ENCODE results near the gene NEBL.
"Not testable (repeated sequence)": the region's sequence is repeated elsewhere in the genome, so short reads cannot be mapped to it uniquely, and the experiment has no call there.

The NEBL gene, protein sequence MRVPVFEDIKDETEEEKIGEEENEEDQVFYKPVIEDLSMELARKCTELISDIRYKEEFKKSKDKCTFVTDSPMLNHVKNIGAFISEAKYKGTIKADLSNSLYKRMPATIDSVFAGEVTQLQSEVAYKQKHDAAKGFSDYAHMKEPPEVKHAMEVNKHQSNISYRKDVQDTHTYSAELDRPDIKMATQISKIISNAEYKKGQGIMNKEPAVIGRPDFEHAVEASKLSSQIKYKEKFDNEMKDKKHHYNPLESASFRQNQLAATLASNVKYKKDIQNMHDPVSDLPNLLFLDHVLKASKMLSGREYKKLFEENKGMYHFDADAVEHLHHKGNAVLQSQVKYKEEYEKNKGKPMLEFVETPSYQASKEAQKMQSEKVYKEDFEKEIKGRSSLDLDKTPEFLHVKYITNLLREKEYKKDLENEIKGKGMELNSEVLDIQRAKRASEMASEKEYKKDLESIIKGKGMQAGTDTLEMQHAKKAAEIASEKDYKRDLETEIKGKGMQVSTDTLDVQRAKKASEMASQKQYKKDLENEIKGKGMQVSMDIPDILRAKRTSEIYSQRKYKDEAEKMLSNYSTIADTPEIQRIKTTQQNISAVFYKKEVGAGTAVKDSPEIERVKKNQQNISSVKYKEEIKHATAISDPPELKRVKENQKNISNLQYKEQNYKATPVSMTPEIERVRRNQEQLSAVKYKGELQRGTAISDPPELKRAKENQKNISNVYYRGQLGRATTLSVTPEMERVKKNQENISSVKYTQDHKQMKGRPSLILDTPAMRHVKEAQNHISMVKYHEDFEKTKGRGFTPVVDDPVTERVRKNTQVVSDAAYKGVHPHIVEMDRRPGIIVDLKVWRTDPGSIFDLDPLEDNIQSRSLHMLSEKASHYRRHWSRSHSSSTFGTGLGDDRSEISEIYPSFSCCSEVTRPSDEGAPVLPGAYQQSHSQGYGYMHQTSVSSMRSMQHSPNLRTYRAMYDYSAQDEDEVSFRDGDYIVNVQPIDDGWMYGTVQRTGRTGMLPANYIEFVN

DNA sequence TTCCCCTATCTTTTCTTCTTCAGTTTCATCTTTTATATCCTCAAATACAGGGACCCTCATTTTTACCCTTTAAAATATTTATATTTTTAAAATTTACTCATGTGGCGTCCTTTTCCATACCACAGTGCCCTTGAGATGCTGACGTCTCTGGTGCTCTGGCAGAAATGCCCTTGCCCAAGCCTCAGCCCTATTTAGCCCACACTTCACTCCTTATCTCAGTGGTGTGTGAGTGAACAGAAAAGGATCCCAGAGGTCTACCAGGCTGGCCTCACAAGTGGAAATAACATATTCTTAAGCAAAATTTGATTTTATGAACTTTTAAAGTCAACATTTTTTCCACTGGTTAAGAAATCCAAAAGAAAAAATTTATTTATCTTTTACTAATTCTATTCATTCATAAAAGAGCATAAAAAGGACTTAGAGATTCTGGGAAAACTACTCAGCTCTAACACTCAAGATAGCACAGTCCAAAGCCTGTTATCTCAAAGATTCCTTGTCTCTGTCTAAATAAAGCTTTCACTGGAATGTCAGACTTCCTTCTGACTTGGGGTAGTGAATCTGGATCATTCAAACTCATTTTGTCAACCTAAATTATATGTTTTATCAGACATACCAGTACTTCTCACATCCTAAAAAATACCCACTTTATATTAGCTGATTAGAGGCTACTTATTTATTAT, at the start of gene NEBL:
Gene NEBL (minus strand): TSS at position 166 of the 680 bp plus-strand sequence. CDS start 106 bp downstream, at position 60.
- no peak for DNase-seq

DNA sequence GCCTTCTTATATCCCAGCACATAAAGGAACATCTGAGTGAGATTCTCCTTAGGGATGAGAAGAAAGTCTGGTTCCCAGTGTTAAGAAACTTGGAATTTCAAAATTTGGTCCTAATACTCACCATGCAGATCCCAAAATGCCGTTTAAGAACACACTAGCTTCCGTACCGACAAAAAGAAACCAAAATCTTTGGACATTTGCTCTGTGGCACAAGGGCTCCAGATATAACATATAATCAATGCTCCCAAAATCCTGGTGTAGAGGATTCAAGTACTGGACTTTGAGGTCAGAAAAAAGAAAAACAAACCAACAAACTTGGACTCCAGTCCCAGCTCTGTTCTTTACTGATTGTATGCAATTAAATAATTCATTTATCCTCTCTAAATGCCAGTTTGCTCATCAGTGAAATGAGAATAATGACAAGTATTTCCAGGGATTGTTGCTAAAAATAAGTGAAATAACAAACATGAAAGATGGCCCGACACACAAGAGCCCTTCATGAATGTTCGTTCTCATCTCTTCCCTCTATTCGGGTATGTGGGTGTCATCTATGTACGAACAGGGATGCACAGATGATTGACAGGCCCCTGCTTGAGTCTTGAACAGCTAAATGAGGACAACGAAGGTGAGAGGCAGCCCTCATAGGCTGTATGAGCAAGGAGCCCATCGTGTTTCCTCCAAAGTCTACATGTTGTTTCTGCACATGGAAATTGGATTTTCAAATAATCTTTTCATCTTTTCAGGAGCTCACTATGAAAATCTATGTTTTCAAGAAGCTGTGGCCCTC, 48.6 kb upstream of the NEBL start:
- DNase-seq, result no peak

DNA sequence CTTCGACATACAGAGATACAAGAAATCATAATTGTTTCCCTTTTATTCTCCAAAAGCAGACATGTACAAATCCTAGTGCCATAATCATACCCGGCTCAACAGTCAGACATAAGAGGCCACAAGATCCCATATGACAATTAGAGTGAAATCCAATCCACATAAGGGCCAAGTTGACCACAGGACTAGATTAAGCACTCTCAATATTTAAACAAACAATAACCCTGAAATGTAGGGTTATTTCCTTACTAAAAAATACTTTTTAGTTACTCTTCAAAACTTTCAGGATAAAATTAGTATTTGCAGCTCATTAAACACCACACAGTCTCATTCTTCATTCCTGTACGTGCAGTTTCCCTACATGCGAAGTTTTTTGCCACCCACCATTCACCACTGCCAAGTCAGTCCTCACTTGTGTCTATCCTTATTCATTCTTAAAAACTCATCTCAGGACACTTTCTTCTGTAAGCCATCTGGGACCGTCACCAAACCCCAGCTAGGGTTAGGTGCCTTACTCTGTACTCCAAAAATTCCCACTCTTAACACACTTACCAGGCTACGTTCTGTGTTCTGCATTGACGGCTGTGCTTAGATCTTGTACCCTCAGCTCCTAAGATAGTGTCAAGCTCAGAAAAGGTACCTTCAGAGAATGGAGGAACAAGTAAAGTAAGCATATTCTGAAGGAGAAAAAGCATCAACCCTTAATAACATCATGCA, 47.8 kb upstream of the NEBL start:
- no peak for DNase-seq

DNA sequence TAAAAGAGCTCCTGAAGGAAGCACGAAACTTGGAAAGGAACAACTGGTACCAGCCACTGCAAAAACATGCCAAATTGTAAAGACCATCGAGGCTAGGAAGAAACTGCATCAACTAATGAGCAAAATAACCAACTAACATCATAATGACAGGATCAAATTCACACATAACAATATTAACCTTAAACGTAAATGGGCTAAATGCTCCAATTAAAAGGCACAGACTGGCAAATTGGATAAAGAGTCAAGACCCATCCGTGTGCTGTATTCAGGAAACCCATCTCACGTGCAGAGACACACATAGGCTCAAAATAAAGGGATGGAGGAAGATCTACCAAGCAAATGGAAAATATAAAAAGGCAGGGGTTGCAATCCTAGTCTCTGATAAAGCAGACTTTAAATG, 42.3 kb upstream of the NEBL start:
- DNase-seq, result not testable (repeated sequence)

DNA sequence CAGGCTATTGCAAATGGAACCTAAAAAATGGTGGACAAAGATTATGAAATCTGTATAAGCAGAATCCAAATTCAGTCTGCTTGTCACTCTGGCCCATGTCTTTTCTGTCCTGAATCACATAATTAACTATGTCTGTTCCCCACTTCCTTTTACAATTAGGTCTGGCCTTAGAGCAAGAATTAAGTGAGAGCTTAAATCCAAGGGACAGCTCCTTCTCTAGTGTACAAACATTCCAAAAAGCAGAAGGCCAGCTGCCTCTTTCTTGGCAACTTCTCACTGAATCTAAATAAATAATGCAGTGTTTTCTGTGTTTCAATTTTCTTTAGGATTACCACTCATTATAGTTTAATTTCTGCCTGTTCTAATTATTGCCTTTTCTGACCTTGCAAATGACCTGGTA, 39.3 kb upstream of the NEBL start:
- DNase-seq, result no peak

DNA sequence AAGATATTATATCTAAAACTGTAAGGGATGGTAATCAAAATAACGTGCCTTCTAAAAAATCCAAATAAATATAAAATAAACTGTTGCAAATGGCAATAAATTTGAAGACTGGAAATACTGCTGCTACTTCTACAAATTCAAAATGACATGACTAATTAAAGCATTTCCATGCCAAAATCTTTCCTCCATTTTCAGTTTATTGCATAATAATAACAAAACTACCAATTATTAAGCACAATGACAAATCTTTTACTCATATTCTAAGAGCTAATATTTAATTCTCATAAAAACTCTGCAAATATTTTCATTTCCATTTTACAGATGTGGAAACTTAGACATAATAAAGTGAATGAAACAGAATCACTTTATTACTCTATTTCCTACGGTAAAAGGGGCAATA, 38.8 kb upstream of the NEBL start:
- no peak for DNase-seq

DNA sequence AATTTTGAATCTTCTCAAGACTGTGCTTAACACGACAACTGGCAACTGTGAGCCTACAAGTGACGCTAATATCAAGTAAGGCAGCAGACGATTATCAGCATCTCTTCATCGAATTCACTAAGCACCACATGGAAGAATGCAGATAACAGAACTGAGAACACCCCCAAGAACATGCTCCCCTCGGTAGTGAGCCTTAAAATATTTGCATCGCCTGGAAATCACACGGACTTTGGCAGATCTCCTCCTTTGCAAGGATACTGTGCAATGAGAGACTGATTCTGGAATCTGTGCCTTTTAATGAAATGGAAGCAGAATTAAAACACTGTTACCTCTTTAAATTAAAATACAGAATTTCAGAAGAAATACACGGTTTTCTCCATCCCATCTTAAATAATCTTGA, 38.2 kb upstream of the NEBL start:
- DNase-seq, result no peak

DNA sequence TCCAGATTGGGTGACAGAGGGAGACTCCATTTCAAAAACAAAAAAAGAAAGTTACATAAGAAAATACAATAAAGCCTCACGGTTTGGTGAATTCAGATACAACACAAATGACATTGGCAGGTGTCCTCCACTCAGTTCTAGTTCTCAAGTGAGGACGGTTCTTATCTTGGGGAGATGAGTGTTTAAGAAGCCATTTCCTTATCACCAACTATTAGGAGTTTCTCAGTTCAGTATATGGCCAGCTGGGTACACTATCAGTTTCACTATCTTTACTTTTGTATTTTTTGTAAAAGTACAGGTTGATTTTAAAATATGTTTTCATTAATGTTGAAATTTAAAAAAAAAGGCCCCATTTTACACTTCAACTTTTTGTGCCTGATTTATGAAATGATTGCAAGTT, 36.6 kb upstream of the NEBL start:
- DNase-seq, result no peak

DNA sequence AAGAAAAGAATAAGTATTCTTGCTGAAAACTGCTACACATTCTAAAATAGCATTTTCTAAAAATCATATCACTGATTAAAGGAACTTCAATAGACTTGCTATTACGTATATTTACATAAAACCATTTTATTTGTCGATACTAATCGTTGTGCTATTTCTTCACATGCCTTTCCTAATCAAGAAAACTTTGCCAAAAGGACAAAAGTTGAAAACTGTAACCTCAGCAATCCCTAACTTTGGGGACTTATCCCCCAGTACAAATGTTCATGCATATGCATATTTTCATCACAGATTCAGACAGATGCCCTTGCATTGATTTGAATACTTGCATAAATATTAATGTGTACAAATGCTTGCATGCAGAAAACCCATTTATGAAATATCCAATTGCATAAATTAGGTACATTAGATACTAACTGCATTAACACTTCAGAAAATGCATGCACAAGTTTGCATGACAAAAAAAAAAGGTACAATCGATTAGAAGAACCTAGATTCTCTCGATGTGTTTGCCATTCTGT, 35.6 kb upstream of the NEBL start:
- DNase-seq, result no peak

DNA sequence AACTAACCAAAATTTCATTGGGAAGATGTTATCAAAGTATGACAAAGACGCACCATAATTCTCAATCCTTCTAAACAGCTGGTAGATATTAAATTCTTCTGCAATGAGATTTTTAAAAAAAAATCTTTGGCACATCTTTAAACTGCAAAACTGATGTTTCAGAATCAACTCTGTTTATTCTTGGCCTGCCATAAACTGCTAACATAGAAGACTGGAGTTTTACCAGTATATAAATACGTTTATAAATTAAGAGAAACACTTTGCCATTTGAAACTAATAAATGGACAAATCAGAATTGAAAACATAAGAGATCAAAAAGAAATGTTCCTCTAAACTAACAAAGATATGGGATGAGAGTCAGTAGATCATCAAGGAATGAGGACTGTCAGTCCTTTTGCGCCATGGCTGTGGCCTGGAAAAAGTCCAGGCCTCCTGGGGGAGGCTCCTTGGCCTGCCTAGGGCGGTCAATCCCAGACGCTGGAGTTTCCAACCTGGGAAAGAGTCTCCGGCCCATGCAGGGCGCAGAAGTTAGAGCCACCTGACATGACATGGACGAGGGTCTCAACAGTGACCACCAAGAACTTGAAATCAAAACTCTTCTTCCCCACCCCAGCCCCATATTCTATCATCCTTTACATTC, 34.2 kb upstream of the NEBL start:
- DNase-seq, result no peak

DNA sequence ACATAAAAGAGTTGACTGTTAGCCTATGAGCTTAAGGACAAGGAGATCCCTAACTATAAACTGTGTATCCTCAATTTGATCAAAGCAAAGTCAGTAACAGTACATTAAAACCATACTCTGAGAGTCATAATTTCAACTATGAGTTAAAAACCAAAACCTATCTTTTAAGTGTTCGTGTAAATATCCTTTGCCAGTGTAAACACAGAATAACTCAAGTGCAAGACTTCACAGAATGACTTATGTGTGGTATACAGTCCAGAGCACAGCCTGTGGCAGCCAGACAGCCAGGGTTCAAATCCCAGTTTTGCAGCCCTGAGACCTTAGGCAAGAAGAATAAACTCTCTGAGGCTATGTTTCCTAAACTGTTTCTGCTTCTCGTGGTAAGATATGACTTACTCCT, 30.3 kb upstream of the NEBL start:
- DNase-seq, result no peak

DNA sequence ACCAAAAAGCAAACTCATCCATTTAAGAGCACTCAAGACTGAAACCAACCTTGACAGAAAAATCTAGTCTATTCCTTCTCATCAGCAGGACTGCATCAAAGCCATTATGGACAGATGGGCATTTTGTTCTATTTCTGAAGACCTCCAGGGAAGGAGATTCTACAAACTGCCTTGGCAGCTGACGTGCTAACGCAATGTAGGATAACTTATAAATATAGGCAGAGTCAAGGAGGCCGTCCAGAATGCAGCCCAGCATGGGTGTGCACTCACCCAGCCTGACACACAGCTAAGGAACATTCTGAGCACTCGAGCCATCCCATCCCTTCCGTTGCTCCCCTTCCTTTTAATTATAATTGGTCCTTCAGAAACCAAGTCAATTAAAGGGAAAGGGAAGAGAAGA, 25.3 kb upstream of the NEBL start:
- no peak for DNase-seq

DNA sequence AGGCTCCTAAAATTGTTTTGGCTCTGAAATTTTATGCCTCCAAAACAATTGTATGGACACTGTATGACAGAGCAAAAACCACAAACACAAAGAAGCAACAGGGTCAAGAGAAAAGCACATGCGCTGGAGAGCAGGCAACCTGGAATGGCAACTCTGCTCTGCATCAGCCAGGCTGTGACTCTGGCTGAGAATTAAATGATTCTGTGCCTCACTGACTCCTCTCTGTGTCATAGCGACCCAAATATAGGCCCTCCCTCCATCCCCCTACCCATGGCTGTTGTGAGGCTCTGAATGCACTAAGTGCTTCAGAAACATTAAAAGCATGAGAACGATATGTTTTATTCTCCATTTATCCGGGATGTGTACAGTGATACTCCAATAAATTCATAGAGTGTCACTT, 24.9 kb upstream of the NEBL start:
- DNase-seq, result no peak

DNA sequence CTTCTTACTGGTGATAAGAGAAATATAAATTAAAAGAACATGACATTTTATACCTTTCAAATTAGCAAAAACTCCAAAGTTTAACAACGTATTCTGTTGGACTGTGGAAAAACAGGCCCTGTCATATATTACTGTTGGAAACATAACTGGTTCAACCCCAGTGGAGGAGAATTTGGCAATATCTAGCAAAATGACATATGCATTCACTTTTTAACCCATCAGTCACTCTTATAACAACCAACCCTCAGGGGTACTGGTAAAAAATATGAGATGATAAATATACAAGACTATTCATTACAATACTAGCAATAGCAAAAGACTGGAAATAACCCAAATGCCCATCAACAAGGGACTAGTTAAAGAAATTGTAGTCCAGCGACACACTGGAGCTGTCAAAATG, 22.9 kb upstream of the NEBL start:
- DNase-seq, result no peak

DNA sequence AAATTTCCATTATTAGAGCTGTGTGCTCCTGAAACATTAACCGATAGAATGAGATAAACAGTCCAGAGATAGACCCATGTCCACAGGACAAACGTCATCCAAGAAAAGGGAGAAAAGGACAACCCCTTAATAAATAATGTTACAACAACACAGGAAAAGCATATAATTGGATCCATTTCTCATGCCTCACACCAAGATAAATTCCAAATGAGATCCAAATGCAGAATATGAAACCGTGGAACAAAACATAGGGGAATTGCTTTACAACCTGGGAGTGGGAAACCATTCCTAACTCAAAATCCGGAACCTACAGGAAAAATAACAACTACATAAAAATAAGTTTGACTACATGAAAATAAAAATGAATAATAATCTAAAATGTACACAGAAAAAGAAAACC, 22.4 kb upstream of the NEBL start:
- no peak for DNase-seq

DNA sequence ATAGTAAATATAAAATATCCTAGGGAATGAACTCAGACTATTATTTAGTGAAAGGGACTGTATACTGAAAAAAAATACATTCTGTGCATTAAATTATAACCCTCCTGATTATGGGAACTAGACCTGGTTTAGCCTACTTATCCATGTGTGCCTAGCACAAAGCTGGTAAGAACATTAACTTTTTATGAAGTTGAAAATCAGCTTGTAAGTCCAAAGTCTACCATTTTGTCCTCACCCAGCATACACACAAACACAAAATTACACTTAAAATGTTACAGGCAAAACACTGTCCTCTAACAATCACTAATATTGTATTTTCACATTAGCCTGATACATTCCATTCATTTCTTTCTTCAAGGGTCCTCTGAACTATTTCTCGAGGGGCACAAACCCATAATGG, 19.9 kb upstream of the NEBL start:
- DNase-seq, result no peak

DNA sequence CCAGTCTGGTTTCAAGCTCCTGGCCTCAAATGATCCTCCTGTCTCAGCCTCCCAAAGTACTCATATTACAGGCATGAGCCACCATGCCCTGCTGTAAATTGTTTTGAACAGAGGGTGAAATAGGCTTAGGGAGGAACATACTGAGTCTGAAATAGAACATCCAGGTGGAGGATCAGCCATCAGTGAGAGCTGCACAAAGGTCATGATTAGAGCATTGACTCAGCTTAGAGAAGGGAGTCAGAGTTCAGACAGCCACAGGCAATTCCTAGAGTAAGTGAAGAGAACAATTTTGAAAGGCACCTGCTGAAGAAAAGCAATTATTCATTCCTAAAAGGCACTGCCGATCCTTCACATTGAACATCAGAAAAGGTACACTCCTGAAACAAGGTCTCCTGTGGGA, 15.9 kb upstream of the NEBL start:
- DNase-seq, result no peak

DNA sequence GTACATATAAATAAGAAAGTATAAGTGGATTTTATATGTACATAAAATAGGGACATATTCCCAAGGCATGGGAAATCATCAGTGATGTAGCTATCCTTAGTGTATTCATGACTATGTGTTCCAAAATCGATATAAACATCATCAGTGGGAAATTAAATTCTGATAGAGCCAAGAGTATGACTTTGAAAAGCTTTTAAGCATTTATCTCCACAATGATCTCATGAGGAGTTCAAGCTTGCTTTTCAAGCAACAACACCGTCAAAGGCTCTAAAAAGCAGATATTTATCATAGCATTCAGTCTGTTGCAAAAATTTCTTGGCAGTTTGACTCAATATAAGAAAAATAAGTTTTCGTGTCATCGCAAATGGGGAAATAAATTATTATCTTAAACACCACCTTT, 14.5 kb upstream of the NEBL start:
- DNase-seq, result no peak

DNA sequence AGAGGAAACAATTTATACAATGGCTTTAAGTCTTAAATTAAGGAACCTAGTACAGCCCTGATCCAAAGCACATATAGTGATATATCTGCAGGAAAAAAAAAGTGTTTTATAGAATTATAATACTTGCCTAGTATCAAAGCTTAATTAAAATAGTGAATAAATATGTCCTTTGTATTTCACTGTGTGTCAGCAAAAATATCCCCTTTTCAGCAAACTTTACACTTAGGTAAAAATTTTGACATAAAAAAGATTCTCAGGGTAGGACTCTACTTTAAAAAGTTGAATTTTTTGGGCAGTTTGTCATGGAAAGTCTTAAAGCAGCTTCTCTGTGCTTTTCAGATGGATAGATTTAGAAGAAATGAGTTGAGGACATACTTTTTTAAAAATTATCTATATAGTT, 12.7 kb upstream of the NEBL start:
- DNase-seq, result no peak

DNA sequence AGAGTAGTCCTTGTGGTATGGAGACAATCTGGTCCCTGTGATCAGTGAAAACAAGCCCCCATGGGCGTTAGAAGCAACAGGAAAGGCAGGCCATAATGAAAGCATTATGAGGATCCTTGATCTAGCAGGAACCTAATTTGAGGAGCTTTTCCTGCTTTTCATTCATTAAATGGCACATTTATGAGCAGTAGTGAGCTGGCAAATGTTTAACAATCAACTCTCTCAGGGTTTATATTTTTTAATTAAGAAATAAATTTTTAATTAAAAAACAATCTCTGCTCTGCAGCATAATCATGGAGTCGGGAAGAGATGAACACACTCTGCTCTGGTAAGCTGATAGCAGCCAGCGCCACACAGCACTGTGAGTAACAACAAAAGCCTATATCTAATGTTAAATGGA, 11.3 kb upstream of the NEBL start:
- DNase-seq, result no peak

All from GDM1 (cell line).